HG03066 (cell line): ENCODE data around the gene SEPTIN12.
"Not testable (repeated sequence)": the region's sequence is repeated elsewhere in the genome, so short reads cannot be mapped to it uniquely, and the experiment has no call there.

Source experiments
- ATAC-seq: cut with Tn5 transposase; IDR thresholded peaks from one replicate; pipeline ENCODE4 v1.9.1; 2021; ENCODE audit warnings: low read depth; ENCODE audit not compliant: unreplicated experiment

Gene SEPTIN12

GRCh38 chr16:4785758-4786433 is 2.2 kb downstream of the SEPTIN12 start:
- ATAC-seq = no peak

- ATAC-seq = not testable (repeated sequence)
Observed at GRCh38 chr16:4784444-4784987, 3.6 kb downstream of the SEPTIN12 start.

- ATAC-seq = no peak
Observed at GRCh38 chr16:4783951-4784336, 4.2 kb downstream of the SEPTIN12 start.

- ATAC-seq = no peak
Observed at GRCh38 chr16:4783251-4783950, 4.7 kb downstream of the SEPTIN12 start.

GRCh38 chr16:4780235-4780634 is 7.9 kb downstream of the SEPTIN12 start:
- no peak for ATAC-seq

- no peak for ATAC-seq
Observed at GRCh38 chr16:4778050-4778392, 10.1 kb downstream of the SEPTIN12 start.

GRCh38 chr16:4777339-4778049 is 10.7 kb downstream of the SEPTIN12 start:
- no peak for ATAC-seq

- ATAC-seq = no peak
Observed at GRCh38 chr16:4776141-4776705, 11.9 kb downstream of the SEPTIN12 start.

GRCh38 chr16:4775005-4775404 is 13.1 kb downstream of the SEPTIN12 start:
- no peak for ATAC-seq

GRCh38 chr16:4772351-4772750 is 15.8 kb downstream of the SEPTIN12 start:
- ATAC-seq = no peak

- no peak for ATAC-seq
Observed at GRCh38 chr16:4771646-4772045, 16.5 kb downstream of the SEPTIN12 start.

- ATAC-seq = no peak
Observed at GRCh38 chr16:4769306-4769638, 18.9 kb downstream of the SEPTIN12 start.

- ATAC-seq = peak; percentile 61
Observed at GRCh38 chr16:4768549-4769305, 19.4 kb downstream of the SEPTIN12 start.

GRCh38 chr16:4767872-4768548 is 20.1 kb downstream of the SEPTIN12 start:
- ATAC-seq = peak; percentile 13

- peak; percentile 77 for ATAC-seq
Observed at GRCh38 chr16:4766875-4767628, 21.1 kb downstream of the SEPTIN12 start, which contains the start of gene ZNF500. Gene ZNF500 (minus strand): TSS chr16:4767162. CDS start chr16:4765978, 1,184 bp downstream.

GRCh38 chr16:4765511-4766474 is 22.4 kb downstream of the SEPTIN12 start:
- no peak for ATAC-seq

GRCh38 chr16:4763791-4764190 is 24.4 kb downstream of the SEPTIN12 start:
- no peak for ATAC-seq

- no peak for ATAC-seq
Observed at GRCh38 chr16:4762205-4762604, 25.9 kb downstream of the SEPTIN12 start.
